Adipose tissue (tissue), 3 donors: ENCODE measurements around the gene XRCC5. TPM values are rescaled to one million over a fixed set of nuclear protein-coding genes. Genes with fewer than 3 reads are reported as not detected.

ENCODE experiments used
- H3K27ac ChIP-seq: one replicate; pipeline ENCODE4 v1.5.1; 2013; ENCODE audit warnings: low read depth, low read length
- WGBS, 3 donors: extraction: QIAGEN DNeasy Blood & Tissue Kit; methylation state at CpG; one replicate each; pipeline ENCODE4 v1.1.7; 2013; 5-methylcytosine and 5-hydroxymethylcytosine counted together
- polyA plus RNA-seq, 3 donors: library from polyadenylated mRNA; stranded (reverse); fragments of 200-250 nt; gene quantifications; one replicate each; pipeline ENCODE4 v1.2.3, GENCODE V29; 2013
- donor health status: healthy with polysubstance abuse.
- donor health status: Bipolar disorder and iron deficiency.
- donor health status: healthy.

XRCC5 gene
- polyA plus RNA-seq, 3 donors = 47.1 to 86.4 (median 85.7) TPM

DNA sequence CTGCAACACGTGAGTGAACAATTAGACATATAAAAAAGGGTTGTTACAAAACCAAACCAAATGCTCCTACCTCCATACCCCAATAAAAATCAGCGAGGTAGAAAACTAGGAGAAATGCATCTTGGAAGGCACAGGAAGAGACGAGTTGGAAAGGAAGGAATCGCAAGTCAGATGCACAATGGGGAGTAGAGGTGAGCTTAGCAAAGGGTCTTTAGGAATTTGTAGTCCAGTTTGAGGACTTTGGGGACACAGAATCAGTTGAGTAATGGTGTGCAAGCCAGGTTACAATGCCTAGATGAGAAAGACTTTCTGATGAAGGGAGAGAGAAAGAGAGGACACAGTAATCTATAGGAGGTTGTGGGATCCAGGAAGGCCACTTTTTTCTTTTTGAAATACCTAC, 35.7 kb downstream of the XRCC5 start:
- H3K27ac ChIP-seq = no peak overlapping the region
- WGBS, 3 donors = 96 to 97% (median 97%) methylated on average over 4 of the region's 4 CpGs

DNA sequence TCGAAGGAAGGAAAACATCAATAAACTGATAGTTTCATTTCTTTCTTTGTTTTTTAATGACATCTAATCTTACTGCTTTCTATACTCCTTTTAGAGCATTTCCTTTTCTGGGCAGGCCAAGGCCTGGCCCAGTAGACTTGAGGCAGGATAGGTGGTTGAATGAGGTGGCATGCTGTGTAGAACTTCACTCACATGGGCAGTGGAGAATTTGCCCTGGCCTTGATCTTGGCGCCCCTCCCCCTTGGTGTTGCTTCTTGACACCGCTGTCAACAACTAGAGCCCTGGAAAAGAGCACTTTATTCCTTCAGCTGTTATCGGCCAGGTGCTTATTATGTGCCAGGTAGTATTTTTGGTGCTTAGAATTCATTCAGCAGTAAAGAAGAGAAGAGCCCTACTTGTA, 37.4 kb downstream of the XRCC5 start:
- H3K27ac ChIP-seq = no peak overlapping the region
- WGBS, 3 donors = 65 to 84% (median 73%) methylated on average over 4 of the region's 4 CpGs

DNA sequence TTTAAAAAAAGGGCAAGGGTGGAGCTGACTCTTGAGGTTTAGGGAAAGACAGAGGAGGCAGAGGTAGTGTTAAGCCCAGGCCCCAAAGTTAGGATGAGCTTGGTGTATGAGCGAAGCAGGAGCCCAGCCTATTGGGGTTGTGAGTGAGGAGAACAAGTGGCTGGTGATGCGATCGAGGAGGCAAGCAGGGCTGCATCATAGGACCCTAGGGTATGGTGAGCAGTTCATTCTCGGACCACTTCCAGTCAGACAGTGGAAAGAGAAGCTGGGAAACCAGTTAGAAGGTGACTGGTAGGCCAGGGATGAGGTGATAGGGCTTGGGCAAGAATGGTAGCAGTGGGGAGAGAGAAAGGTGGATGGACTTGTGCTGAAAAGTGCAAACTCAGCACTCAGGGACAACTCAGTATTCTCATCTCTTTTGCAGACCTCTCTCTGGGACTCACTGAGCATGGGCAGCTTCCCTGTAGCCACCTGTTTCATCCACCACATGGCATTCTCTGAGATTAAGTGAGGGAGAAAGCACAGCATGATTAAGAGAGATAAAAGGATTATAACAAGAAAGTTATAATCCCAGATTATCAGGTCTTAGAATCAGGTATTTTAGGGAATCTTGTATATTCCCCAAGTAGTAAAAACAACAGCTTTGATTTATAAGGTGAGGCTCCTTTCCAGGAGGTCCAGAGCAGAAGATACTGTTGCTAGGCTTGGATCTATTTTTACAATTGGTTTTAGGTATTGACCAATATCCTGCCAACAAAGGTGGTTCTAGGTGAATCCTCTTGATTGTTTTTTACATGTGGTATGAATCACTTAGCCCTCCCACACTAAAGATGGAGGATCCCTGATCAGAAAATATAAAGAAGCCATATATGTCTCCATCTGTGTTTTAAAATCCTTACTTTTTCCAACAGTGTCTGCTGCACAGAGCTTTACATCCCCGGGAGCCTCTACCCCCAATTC, 38.3 kb downstream of the XRCC5 start:
- H3K27ac ChIP-seq = no peak overlapping the region
- WGBS, 3 donors = 89 to 95% (median 95%) methylated on average over 5 of the region's 5 CpGs

DNA sequence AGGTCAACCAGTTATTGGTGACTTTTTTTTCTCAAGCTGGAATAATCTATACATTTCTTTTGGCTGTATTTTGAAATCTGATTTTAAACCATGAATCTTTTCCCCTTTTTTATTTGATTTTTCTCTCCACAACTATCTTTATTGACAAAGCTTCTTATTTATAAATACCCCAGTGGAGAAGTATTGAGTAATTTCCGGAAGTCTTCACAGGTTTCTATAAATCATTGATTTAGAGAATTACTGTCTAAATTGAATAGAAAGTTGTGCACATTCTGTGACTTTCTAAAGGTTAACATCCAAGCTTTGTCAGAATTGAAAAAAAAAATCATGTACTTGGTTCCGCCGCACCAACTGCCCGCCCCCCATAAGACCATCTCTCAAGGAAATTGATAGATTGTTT, 39.8 kb downstream of the XRCC5 start:
- H3K27ac ChIP-seq = no peak overlapping the region
- 85 to 96% (median 92%) methylated on average over 4 of the region's 4 CpGs for WGBS, 3 donors

DNA sequence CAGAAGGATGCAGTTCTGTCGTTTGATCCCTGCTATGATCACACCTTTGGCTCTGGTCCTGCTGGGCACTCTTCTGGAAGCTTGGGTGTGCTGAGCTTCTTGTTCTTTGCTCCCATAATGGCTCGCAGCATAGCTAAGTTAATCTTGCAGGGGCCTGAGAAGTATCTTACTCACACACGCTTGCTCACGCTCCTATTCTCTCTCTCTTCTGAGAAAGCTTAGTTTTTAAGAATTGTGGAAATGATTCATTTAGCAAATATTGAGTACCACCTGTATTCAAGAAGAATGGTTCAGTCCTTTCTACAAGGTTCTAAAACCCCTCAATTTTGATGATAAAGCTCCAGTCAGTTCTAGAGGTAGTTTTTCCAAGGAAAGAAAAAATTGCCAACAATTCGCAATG, 40.6 kb downstream of the XRCC5 start:
- H3K27ac ChIP-seq = no peak overlapping the region
- 80 to 85% (median 82%) methylated on average over 5 of the region's 5 CpGs for WGBS, 3 donors

DNA sequence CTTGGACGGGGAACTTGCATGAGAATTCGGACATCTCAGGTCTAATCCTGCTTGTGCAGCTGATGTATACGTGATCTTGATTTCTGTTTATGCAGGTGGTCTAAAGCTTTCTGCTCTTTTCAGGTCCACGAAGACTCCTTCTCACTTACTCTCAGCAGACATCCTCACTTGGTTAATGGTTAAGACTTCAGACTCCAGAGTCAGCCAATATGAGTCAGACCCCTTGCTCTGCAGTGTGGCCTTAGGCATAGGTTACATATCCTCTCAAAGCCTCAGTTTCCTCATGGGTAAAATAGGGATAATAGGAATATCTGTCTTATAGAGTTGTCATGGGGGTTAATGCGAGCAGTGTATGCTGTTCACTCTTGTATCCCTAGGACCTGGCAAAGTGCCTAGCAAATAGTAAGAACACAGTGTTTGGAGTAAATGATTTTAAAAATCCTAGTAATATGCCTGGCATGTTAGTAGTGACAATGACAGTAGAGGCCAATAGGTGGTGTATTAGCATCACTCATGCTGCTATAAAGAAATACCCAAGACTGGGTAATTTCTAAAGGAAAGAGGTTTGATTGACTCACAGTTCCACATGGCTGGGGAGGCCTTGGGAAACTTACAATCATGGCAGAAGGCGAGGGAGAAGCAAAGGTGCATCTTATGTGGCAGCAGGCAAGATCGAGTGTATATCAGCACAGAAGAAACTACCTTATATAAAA, 42.3 kb downstream of the XRCC5 start:
- no peak overlapping the region for H3K27ac ChIP-seq
- 89 to 95% (median 93%) methylated on average over 7 of the region's 7 CpGs for WGBS, 3 donors

DNA sequence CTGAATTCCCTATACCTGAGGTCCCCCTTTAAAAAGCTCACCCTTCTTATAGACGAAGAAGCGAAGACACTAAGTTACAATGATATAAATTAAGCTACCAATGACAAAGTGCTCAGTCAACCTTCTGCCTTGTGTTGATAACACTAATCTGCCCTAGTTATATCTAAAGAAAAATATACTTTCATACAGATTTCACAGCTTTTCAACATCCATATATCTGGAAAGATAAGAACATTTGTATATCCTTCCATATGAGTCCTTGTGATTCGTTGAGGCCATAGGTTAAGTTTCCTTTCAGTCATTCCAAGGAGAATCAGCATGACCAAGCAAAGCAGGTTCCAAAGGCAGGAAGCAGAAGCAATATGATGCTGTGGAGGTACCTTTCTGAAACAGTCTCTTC, 46.8 kb downstream of the XRCC5 start:
- WGBS, 3 donors = 84 to 96% (median 94%) methylated on average over 3 of the region's 3 CpGs
- H3K27ac ChIP-seq = no peak overlapping the region

DNA sequence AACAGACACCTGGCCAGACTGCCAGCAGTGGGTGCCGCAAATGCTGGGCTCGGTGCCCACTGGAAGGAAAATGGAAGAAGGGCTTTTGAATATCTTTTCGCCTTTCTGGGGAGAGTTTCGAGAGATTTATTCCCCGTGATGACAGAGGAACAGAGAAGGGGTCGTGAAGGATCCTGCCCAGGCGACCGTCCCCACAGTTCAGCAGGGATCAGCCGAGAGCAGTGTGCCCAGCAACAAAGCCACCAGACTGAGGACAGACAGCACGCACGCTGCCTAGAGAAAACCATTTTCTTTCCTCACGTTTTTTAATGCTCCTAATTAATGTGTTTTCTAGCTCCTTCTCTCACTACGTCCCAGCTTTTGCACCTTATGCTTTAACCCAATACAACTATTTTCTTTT, 47.7 kb downstream of the XRCC5 start:
- H3K27ac ChIP-seq = no peak overlapping the region
- 95 to 97% (median 96%) methylated on average over 13 of the region's 13 CpGs for WGBS, 3 donors

DNA sequence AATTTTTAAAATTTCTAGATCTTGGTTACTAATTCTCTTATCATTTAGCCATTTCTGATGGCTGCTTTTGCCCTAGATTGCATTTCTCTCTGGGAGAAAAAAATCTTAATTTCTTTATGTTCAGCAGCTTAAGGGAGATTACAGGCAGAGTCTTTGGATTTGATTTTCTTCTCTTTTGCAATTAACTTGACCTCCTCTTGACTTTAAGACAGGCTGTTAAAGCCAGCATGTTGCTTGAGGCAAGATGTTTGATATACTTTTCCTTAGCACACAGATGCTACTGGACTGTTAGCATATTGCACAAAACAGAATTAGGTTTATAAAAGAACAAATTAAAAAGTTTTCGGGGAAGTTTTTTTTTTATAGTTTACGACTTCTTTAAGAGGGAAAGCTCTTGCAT, 50.0 kb downstream of the XRCC5 start:
- H3K27ac ChIP-seq = no peak overlapping the region
- 91 to 93% (median 93%) methylated on average over 2 of the region's 2 CpGs for WGBS, 3 donors

DNA sequence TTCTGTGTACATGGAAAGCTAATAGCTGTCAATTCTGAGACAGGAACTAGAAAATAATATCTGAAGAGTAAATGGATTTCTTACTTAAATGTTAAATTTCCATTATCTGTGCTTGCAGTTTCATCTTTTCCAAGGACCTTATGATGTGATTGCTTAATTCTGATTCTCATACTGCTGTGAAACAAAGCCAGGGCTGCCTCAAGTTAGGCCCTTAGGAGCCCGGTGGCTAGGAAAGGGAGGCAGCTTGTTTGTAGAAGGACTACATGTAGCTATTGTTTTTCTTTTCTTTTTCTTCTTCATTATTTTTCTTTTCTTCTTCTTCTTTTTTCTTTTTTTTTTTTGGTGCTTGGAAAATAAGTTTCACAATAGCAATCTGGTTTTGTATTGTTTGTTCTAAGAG, 50.5 kb downstream of the XRCC5 start:
- no peak overlapping the region for H3K27ac ChIP-seq
- 71 to 92% (median 90%) methylated on average over 1 of the region's 1 CpG for WGBS, 3 donors

DNA sequence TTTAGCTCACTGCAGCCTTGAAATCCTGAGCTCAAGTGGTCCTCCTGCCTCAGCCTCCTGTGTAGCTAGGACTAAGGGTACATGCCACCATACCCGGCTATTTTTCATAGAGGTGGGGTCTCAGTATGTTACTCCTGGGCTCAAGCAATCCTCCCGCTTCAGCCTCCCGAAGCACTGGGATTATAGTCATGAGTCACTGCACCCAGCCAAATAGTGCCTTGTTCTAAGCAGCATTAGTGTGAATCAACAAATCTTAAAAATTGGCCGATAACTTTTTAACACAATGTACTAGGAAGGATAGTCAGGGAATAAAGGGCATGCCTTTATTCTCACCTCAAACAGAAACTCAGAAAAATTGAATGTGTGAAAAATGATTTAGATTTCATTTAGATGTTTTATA, 51.6 kb downstream of the XRCC5 start:
- 80 to 97% (median 97%) methylated on average over 4 of the region's 4 CpGs for WGBS, 3 donors

DNA sequence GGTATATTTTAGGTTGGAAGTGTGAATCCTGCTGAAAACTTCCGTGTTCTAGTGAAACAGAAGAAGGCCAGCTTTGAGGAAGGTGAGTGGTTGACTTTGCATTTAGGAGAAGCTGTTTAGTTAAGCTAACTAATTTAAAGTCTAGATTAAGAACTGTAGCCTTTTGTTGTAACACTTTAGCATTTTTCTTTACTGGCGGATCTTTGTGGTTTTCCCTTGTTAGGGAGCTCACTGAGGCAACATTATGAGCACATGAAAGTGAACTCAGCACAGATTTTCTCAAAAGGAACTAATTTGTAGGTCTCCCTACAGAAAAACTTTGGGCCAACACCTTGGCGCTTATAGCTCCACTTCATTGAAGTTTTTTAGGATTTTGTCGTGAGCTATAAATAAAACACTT, 52.8 kb downstream of the XRCC5 start:
- no peak overlapping the region for H3K27ac ChIP-seq
- 93 to 95% (median 94%) methylated on average over 4 of the region's 4 CpGs for WGBS, 3 donors

More for the DNA sequence above, 51.6 kb downstream of the XRCC5 start:
- no peak overlapping the region for H3K27ac ChIP-seq

DNA sequence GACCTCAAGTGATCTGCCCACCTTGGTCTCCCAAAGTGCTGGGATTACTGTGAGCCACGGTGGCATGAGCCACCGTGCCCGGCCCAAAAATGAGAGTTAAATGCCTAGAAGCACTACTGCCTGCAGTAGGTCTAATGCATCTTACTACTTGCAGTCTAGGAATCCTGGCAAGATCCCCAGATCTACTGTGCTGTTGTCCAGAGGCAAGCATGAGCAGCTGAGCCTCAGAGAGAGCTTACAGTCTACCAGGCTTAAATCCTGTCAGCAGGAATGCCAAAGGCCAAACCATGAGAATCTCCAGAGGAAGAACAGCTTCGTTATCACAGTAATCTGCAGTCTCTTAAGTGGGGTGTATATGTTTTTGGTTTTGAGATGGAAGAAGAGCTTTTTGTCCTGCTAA, 54.4 kb downstream of the XRCC5 start:
- no peak overlapping the region for H3K27ac ChIP-seq
- WGBS, 3 donors = 90 to 94% (median 91%) methylated on average over 4 of the region's 4 CpGs

DNA sequence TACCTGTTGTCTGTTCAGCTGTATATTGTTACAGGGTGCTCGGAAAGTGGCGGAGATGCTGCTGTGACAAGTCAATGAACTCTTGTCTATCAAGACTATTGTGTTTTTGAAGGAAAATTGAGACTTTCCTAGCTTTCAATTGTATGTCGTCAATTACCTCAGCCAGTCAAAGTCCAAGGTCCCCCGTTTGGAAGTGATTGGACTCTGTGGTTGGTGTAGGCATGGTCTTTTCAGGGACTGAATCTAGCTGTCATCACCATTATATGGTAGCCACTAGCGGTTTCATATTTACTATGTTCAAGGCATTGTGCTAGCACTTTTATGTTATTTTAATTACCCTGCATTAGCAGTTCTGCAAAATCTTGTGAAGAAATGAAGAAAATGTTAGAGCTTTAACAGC, 54.9 kb downstream of the XRCC5 start:
- H3K27ac ChIP-seq = no peak overlapping the region
- 86 to 96% (median 93%) methylated on average over 5 of the region's 5 CpGs for WGBS, 3 donors

DNA sequence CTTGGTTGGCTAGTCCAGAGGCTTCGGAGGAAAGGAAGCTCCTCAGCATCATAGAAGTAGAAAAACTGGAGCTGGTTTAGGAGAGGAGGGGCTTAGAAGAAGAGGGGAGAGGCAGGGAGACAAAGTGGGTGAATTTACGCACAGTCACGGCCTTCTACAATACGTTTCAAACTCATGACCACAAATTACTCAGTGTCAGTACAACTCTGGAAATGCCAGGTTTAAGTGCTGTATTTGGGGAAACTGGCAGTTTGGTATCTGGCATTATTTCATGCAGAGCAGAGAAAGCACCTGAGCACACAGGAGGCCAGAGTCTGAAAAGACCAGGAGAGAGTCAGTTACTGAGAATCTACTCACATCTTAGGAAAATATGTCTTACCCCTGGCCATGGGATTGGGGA, 55.4 kb downstream of the XRCC5 start:
- 84 to 94% (median 91%) methylated on average over 4 of the region's 4 CpGs for WGBS, 3 donors
- H3K27ac ChIP-seq = no peak overlapping the region

DNA sequence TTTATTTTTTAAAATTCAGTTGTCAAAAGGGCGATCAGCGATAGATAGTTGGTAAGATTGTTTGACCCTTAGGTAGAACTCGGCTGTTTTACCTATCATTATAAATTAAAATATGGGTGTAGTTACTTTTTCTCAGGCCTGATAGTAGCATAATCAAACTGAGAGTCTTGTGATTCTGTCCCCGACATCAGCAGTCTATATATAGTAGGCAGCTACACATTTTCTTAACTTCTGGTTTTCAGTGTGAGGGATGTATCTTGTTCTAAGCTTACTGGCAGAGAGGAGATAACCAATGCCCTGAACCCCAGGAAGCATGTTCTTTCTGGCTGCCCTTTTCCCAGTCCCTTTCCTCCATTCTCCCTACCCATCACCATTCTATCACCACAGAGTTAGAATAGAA, 56.6 kb downstream of the XRCC5 start:
- 92 to 94% (median 93%) methylated on average over 4 of the region's 4 CpGs for WGBS, 3 donors
- no peak overlapping the region for H3K27ac ChIP-seq

DNA sequence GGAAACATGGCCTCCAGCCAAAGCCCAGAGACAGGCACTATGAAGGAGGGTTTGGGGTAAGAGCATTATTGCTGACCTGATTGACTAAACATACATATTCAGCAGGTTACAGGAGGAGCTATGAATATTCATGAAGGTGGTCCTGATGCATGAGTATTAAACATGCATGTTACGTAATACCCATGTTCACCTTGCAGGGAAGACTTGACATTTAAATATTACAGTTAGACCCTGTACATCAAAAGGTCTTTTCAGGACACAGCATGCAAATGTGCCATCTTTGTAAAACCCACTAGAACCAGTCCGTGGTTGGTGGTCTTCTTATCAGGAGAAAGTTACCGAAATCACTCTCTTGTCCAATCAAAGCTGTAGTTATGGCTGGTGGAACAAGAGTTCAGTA, 59.9 kb downstream of the XRCC5 start:
- no peak overlapping the region for H3K27ac ChIP-seq
- WGBS, 3 donors = 95 to 97% (median 95%) methylated on average over 3 of the region's 3 CpGs

DNA sequence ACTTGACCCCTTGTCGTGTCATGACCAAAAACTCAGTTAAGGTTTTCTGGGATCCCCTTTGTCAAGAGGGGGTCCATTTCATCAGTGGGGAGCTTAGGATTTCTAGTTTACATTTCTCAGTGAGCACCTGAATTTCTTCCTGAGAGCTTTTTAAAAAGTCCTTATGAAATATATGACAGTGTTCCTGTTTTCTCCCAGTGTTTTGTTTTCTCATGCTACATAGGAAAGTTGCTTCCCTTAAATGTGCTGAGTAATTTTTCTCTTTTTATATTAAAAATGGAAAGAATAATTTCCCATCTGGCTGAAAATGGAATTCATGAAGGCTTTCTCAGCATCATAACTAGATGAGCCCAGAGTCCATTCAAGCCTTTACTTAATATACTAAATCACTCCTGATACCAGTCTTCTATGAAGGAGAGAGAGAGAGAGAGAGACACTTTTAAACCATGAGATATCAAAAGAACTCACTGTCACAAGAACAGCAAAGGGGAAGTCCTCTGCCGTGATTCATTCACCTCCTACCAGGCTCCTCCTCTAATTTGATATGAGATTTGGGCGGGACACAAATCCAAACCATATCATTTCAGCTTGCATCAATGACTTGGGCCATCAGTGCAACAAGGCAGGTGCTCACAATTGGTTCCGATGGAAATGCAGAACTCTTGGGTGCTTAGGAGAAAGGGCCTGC, 61.1 kb downstream of the XRCC5 start:
- no peak overlapping the region for H3K27ac ChIP-seq
- WGBS, 3 donors = 83 to 90% (median 89%) methylated on average over 4 of the region's 4 CpGs

DNA sequence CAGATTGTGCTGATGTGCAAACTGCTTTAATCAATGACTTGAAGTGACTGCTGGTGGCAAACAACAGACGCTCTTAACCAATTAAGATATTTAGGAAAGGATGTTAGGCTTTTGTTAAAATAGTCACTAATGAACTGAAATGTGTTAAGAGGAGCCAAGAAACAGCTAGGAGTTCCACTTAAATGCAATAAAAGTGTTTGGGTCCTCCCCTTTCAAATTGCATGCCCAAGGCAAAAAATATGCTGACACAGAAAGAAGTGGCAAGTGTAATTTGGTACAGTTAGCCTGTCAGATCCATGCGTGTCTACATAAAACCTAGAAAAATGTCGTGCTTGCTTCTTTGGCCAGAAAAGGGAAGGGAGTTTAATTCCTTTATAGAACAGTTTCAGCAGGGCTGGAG, 61.9 kb downstream of the XRCC5 start:
- WGBS, 3 donors = 84 to 92% (median 85%) methylated on average over 3 of the region's 3 CpGs

More for the DNA sequence above, 61.9 kb downstream of the XRCC5 start:
- H3K27ac ChIP-seq = no peak overlapping the region
